Caco-2 (cell line): ENCODE data around the gene NDUFA13. TPM values are rescaled to one million over a fixed set of nuclear protein-coding genes. Genes with fewer than 3 reads are reported as not detected.

Source experiments
- BruUV-seq: library from RNA; stranded (reverse); fragments of 400-500 nt; replicated peaks from 2 replicates; lab custom pipeline; 2021; lab: Mats Ljungman, UMichigan
- CTCF ChIA-PET: fragments of 300-600 bp; sonication (Branson Sonifier 250); formaldehyde crosslinking; loops from one replicate; lab custom pipeline; 2022; ENCODE audit warnings: antibody characterized with exemption; lab: Charles Lee
- POLR2A ChIA-PET: fragments of 300-600 bp; sonication (Branson Sonifier 250); formaldehyde crosslinking; loops from one replicate; lab custom pipeline; 2022; ENCODE audit warnings: antibody characterized with exemption; lab: Charles Lee
- DNase-seq, 2 experiments: peaks; one replicate each; pipeline versions ENCODE4 v3.0.0 to v3.0.0-alpha.2; 2020 to 2022
- H3K27me3 ChIP-seq: replicated peaks from 2 replicates; pipeline ENCODE4 v1.6.0; 2011; ENCODE audit warnings: low read length; ENCODE audit not compliant: control insufficient read depth, insufficient read depth
- H3K36me3 ChIP-seq: 2 replicates; pipeline ENCODE4 v1.5.1; 2011; ENCODE audit warnings: low read length; ENCODE audit not compliant: control insufficient read depth, insufficient read depth
- H3K4me1 ChIP-seq: fragments of 250-450 bp; sonication (Bioruptor Pico); 2 replicates; pipeline ENCODE4 v1.5.1; 2020; ENCODE audit warnings: mild to moderate bottlenecking
- H3K4me3 ChIP-seq: 2 replicates; pipeline ENCODE4 v1.5.1; 2011; ENCODE audit warnings: low read depth, mild to moderate bottlenecking, control low read depth, low read length
- H3K9me3 ChIP-seq: fragments of 250-450 bp; sonication (Bioruptor Pico); 2 replicates; pipeline ENCODE4 v1.5.1; 2020; ENCODE audit warnings: mild to moderate bottlenecking, moderate library complexity
- H3K27ac Mint-ChIP-seq: one replicate; pipeline ENCODE4 v1.8.0; 2022; ENCODE audit warnings: mixed read lengths; ENCODE audit not compliant: unreplicated experiment
- H3K27me3 Mint-ChIP-seq: one replicate; pipeline ENCODE4 v1.8.0; 2022; ENCODE audit warnings: mixed read lengths; ENCODE audit not compliant: insufficient read depth, unreplicated experiment
- H3K36me3 Mint-ChIP-seq: one replicate; pipeline ENCODE4 v1.8.0; 2022; ENCODE audit warnings: mild to moderate bottlenecking, mixed read lengths; ENCODE audit not compliant: insufficient read depth, unreplicated experiment
- H3K4me1 Mint-ChIP-seq: one replicate; pipeline ENCODE4 v1.8.0; 2022; ENCODE audit warnings: low read depth, mixed read lengths; ENCODE audit not compliant: unreplicated experiment
- H3K4me3 Mint-ChIP-seq: one replicate; pipeline ENCODE4 v1.8.0; 2022; ENCODE audit warnings: mild to moderate bottlenecking, moderate library complexity, mixed read lengths; ENCODE audit not compliant: unreplicated experiment
- H3K9me3 Mint-ChIP-seq: one replicate; pipeline ENCODE4 v1.8.0; 2022; ENCODE audit warnings: mixed read lengths; ENCODE audit not compliant: unreplicated experiment
- intact Hi-C: fragments of 100-400 bp; cut with micrococcal nuclease; formaldehyde crosslinking; loops from one replicate; pipeline ENCODE4 v1.10.0; 2022; ENCODE audit not compliant: unreplicated experiment
- total RNA-seq: library from RNA; stranded (reverse); gene quantifications from 2 replicates; pipeline ENCODE4 v1.2.3, GENCODE V29; 2022
- TF ChIP-seq, protein P1 (sequence below), 2 experiments: fragments of 200-600 bp in 1 of 2; IDR thresholded peaks; 1 replicate in 1 of 2; 2 replicates in 1 of 2; pipeline versions ENCODE4 v1.5.1 to v1.8.0; 2011 to 2022; ENCODE audit warnings: antibody characterized with exemption in 1 of 2, control low read depth in 1 of 2, inconsistent platforms in 1 of 2, low read depth in 1 of 2, low read length in 1 of 2, mild to moderate bottlenecking in 1 of 2, moderate library complexity in 1 of 2; ENCODE audit not compliant: insufficient read depth in 1 of 2, severe bottlenecking in 1 of 2, unreplicated experiment in 1 of 2

NDUFA13 gene
- total RNA-seq, 1 experiment from 2014 or later: 355 TPM

DNA sequence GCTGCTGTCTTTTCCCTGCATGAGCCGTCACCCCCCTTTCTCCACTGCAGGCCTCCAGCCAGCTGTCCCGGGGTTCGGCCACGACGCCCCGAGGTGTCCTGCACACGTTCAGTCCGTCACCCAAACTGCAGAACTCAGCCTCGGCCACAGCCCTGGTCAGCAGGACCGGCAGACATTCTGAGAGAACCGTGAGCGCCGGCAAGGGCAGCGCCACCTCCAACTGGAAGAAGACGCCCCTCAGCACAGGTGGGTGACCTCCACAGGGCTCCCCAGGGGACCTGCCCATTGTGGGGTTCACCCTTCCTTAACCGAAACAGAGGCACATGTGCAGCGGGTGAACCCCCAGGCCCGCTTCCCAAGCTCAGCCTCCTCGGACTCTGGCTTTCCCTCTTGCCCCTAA, 13.7 kb upstream of the NDUFA13 start:
- H3K27me3 Mint-ChIP-seq: no peaks in the 10 kb centered on the region
- no peak overlapping the region for H3K4me3 Mint-ChIP-seq
- H3K27ac Mint-ChIP-seq: no peak overlapping the region
- no peaks in the 10 kb centered on the region for H3K27me3 ChIP-seq
- BruUV-seq: no TSS peak
- no peaks in the 10 kb centered on the region for H3K9me3 Mint-ChIP-seq
- POLR2A ChIA-PET: no interaction called here
- intact Hi-C loops: no loop called here
- peaks cover 1% of the 10 kb centered on the region for H3K36me3 ChIP-seq
- TF ChIP-seq, protein P1, sequence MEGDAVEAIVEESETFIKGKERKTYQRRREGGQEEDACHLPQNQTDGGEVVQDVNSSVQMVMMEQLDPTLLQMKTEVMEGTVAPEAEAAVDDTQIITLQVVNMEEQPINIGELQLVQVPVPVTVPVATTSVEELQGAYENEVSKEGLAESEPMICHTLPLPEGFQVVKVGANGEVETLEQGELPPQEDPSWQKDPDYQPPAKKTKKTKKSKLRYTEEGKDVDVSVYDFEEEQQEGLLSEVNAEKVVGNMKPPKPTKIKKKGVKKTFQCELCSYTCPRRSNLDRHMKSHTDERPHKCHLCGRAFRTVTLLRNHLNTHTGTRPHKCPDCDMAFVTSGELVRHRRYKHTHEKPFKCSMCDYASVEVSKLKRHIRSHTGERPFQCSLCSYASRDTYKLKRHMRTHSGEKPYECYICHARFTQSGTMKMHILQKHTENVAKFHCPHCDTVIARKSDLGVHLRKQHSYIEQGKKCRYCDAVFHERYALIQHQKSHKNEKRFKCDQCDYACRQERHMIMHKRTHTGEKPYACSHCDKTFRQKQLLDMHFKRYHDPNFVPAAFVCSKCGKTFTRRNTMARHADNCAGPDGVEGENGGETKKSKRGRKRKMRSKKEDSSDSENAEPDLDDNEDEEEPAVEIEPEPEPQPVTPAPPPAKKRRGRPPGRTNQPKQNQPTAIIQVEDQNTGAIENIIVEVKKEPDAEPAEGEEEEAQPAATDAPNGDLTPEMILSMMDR (IDR thresholded peaks at IDR 0.05; ENCODE audit: insufficient read depth in 1 of 2, low read depth in 1 of 2, low read length in 1 of 2, severe bottlenecking in 1 of 2, unreplicated experiment in 1 of 2): no peak
- CTCF ChIA-PET: no interaction called here
- peaks cover 89% of the 10 kb centered on the region for H3K36me3 Mint-ChIP-seq
- no peak for DNase-seq
- H3K4me1 Mint-ChIP-seq: no peaks in the 10 kb centered on the region
- H3K9me3 ChIP-seq: no peaks in the 10 kb centered on the region
- no peaks in the 10 kb centered on the region for H3K4me1 ChIP-seq
- no peak overlapping the region for H3K4me3 ChIP-seq

DNA sequence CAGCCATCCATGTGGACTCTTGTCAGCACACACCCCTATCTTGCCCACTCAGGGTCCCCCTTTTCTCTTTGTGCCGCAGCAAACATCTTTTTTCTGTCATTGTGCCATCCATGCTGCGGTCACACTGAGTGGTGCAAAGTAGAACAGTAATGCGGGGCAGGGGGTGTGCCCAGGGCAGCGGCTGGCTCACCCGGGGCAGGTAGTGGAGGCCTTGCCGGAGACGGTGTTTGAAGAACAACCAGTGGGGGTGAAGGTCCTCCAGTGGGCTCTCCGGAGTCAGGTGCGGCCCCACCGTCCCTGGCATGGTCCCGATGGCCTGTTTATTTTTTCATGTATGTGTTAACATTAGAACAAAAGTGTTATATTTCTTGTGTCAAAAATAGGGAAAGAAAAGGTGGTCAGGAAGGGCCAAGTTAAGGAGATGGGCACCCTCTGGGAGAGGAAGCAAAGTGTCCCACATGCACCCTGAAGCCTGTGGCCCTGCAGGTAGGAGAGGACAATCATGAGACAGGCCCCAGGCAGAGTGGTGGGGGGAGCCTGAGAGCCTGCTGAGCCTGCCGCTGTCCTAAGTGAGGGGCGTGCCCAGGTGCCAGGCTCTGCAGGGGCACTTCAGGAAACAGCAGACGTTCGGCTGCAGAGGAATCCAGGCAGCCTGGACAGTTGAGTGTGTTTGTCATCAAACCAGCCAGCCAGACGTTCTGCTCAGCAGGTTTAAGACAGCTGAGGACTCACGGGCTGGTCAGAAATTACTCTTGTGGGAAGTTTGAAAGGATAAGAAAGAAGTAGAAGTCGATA, 13.0 kb upstream of the NDUFA13 start:
- no peaks in the 10 kb centered on the region for H3K4me1 ChIP-seq
- Mint-ChIP-seq H3K36me3 (peaks cover 92% of the 10 kb centered on the region), H3K27me3 (no peaks in the 10 kb centered on the region), H3K27ac (no peak overlapping the region), H3K4me1 (no peaks in the 10 kb centered on the region), H3K4me3 (no peak overlapping the region), H3K9me3 (no peaks in the 10 kb centered on the region)
- POLR2A ChIA-PET: no interaction called here
- TF ChIP-seq, protein P1 (IDR thresholded peaks at IDR 0.05; ENCODE audit: insufficient read depth in 1 of 2, low read depth in 1 of 2, low read length in 1 of 2, severe bottlenecking in 1 of 2, unreplicated experiment in 1 of 2): no peak
- H3K27me3 ChIP-seq: no peaks in the 10 kb centered on the region
- no TSS peak for BruUV-seq
- H3K9me3 ChIP-seq: no peaks in the 10 kb centered on the region
- DNase-seq: no peak
- H3K36me3 ChIP-seq: no peaks in the 10 kb centered on the region; the same call in 1 of the 2 replicates
- no peak overlapping the region for H3K4me3 ChIP-seq
- intact Hi-C loops: no loop called here
- CTCF ChIA-PET: no interaction called here

DNA sequence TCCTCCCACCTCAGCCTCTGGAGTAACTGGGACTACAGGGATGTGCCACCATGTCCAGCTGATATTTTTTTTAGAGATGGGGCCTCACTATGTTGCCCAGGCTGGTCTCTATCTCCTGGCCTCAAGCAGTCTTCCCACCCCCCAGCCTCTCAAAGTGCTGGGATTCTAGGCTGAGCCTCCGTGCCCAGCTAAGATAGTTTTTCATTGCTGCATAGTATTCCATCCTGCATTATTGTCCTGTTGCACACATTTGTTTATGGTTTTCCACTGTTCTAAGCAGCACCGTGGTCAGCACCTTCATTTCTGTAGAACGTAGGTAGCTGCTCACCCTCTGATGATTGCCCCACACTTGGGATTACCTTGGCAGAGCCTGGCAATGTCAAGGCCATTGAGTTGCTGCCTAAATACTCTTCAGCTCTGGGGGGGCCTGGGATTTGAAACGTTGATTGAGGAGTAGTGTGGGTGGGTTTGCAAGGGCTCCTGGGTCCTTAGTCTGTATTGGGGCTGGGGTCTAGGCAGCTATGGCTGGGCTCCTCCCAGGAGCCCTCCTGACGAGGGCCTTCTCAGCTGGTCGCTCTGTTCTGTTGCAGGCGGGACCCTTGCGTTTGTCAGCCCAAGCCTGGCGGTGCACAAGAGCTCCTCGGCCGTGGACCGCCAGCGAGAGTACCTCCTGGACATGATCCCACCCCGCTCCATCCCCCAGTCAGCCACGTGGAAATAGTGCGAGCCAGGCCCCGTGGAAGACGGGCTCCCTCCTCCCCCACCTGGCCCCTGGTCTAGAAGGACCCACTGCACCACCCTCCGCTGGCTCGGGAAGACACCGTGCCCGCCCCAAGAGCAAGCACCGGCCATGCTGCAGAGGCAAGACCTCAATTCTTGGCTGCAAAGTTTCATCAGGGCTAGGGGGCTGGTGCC, 11.0 kb upstream of the NDUFA13 start:
- Histone ChIP-seq H3K4me3 (no peak overlapping the region), H3K9me3 (no peaks in the 10 kb centered on the region), H3K36me3 (no peaks in the 10 kb centered on the region; the same call in 1 of the 2 replicates), H3K4me1 (no peaks in the 10 kb centered on the region), H3K27me3 (no peaks in the 10 kb centered on the region)
- Mint-ChIP-seq H3K36me3 (peaks cover 95% of the 10 kb centered on the region), H3K4me3 (no peak overlapping the region), H3K9me3 (no peaks in the 10 kb centered on the region), H3K27me3 (no peaks in the 10 kb centered on the region), H3K4me1 (no peaks in the 10 kb centered on the region), H3K27ac (no peak overlapping the region)
- ChIA-PET POLR2A (interaction anchor here (0.6 kb wide), 1 partner anchor 11 kb away, joined by 6 read pairs; no protein-coding TSS in a partner anchor), CTCF (no interaction called here)
- intact Hi-C loops: no loop called here
- no TSS peak for BruUV-seq
- TF ChIP-seq, protein P1 (IDR thresholded peaks at IDR 0.05; ENCODE audit: insufficient read depth in 1 of 2, low read depth in 1 of 2, low read length in 1 of 2, severe bottlenecking in 1 of 2, unreplicated experiment in 1 of 2): no peak
- no peak for DNase-seq
